Measurements from ENCODE around the gene NPIPB2. TPM values are rescaled to one million over a fixed set of nuclear protein-coding genes. Genes with fewer than 3 reads are reported as not detected.

NPIPB2 gene
- total and polyA plus RNA-seq, 7 experiments from 2014 or later, result 2.2 to 31.0 (median 15.3) TPM

- no peaks in the 10 kb centered on the region for H3K27me3 ChIP-seq (ENCODE audit: control insufficient read depth in 2 of 2, insufficient read depth in 2 of 2, low read length in 2 of 2)
- no peak overlapping the region for H3K27ac ChIP-seq (ENCODE audit: low read depth, low read length)
- ATAC-seq, result no peak
- H3K9me3 ChIP-seq (ENCODE audit: control insufficient read depth in 2 of 3, low read length in 3 of 3), result no peaks in the 10 kb centered on the region
- no peak overlapping the region for H3K4me3 ChIP-seq (ENCODE audit: low read length)
- H3K27ac Mint-ChIP-seq, result peak overlapping the region in 6 of 9 donors; percentile 2 to 76 (median 46)
- intact Hi-C loops (cut with micrococcal nuclease), result loop anchor here in 1 of 2 donors (2.0 kb wide), 1 partner anchor 14 kb away; no protein-coding TSS in a partner anchor
- CTCF ChIA-PET, result no interaction called here
- no peaks in the 10 kb centered on the region for H3K9me3 Mint-ChIP-seq
- H3K4me1 Mint-ChIP-seq, result peaks cover 25 to 52% (median 41%) of the 10 kb centered on the region in 7 donors
- peaks cover 0 to 24% (median 8%) of the 10 kb centered on the region in 5 donors for H3K36me3 Mint-ChIP-seq
- POLR2A ChIA-PET, result interaction anchor here (0.6 kb wide), 1 partner anchor 20 kb away, joined by 3 read pairs; no protein-coding TSS in a partner anchor
- H3K36me3 ChIP-seq (ENCODE audit: control insufficient read depth in 2 of 3, insufficient read depth in 3 of 3, low read length in 3 of 3), result peaks cover 0 to 41% (median 4%) of the 10 kb centered on the region in 3 experiments
- peaks cover 13 to 15% of the 10 kb centered on the region in 2 donors for H3K4me1 ChIP-seq (ENCODE audit: control insufficient read depth in 2 of 2, insufficient read depth in 2 of 2, low read length in 2 of 2)
- DNase-seq, result no peak
- H3K4me3 Mint-ChIP-seq, result no peak overlapping the region
- H3K27me3 Mint-ChIP-seq, result no peaks in the 10 kb centered on the region
Measured at GRCh38 chr16:11896486-11897176, 45.2 kb downstream of the NPIPB2 start.

- Histone ChIP-seq H3K4me1 (ENCODE audit: control insufficient read depth in 2 of 2, insufficient read depth in 2 of 2, low read length in 2 of 2) (no peaks in the 10 kb centered on the region), H3K36me3 (ENCODE audit: control insufficient read depth in 2 of 3, insufficient read depth in 3 of 3, low read length in 3 of 3) (peaks cover 7 to 55% (median 8%) of the 10 kb centered on the region in 3 experiments), H3K27ac (ENCODE audit: low read depth, low read length) (no peak overlapping the region), H3K27me3 (ENCODE audit: control insufficient read depth in 2 of 2, insufficient read depth in 2 of 2, low read length in 2 of 2) (no peaks in the 10 kb centered on the region), H3K4me3 (ENCODE audit: low read length) (no peak overlapping the region), H3K9me3 (ENCODE audit: control insufficient read depth in 2 of 3, low read length in 3 of 3) (no peaks in the 10 kb centered on the region)
- intact Hi-C loops (cut with micrococcal nuclease), result no loop called here
- H3K4me1 Mint-ChIP-seq, result peaks cover 5 to 27% (median 16%) of the 10 kb centered on the region in 7 donors
- ATAC-seq (peak; percentile 29), DNase-seq (no peak)
- no peak overlapping the region for H3K4me3 Mint-ChIP-seq
- H3K9me3 Mint-ChIP-seq, result no peaks in the 10 kb centered on the region
- H3K27ac Mint-ChIP-seq, result peak overlapping the region in 3 of 9 donors; percentile 6 to 60 (median 44)
- H3K27me3 Mint-ChIP-seq, result no peaks in the 10 kb centered on the region
- POLR2A ChIA-PET, result no interaction called here
- peaks cover 0 to 28% (median 11%) of the 10 kb centered on the region in 5 donors for H3K36me3 Mint-ChIP-seq
- CTCF ChIA-PET, result no interaction called here
Measured at GRCh38 chr16:11893571-11893970, 48.3 kb downstream of the NPIPB2 start.

- Mint-ChIP-seq H3K9me3 (no peaks in the 10 kb centered on the region), H3K4me3 (no peak overlapping the region), H3K27me3 (no peaks in the 10 kb centered on the region), H3K27ac (peak overlapping the region in 1 of 9 donors; percentile 59), H3K4me1 (peaks cover under 1 to 20% (median 10%) of the 10 kb centered on the region in 7 donors), H3K36me3 (peaks cover 0 to 26% (median 13%) of the 10 kb centered on the region in 5 donors)
- no peaks in the 10 kb centered on the region for H3K4me1 ChIP-seq (ENCODE audit: control insufficient read depth in 2 of 2, insufficient read depth in 2 of 2, low read length in 2 of 2)
- no peaks in the 10 kb centered on the region for H3K9me3 ChIP-seq (ENCODE audit: control insufficient read depth in 2 of 3, low read length in 3 of 3)
- intact Hi-C loops (cut with micrococcal nuclease), result no loop called here
- no peak overlapping the region for H3K4me3 ChIP-seq (ENCODE audit: low read length)
- CTCF ChIA-PET, result no interaction called here
- POLR2A ChIA-PET, result interaction anchor here (0.6 kb wide), 1 partner anchor 38 kb away, joined by 3 read pairs; no protein-coding TSS in a partner anchor
- no peak for DNase-seq
- peak; percentile 50 for ATAC-seq
- no peaks in the 10 kb centered on the region for H3K27me3 ChIP-seq (ENCODE audit: control insufficient read depth in 2 of 2, insufficient read depth in 2 of 2, low read length in 2 of 2)
- peaks cover 7 to 61% (median 8%) of the 10 kb centered on the region in 3 experiments for H3K36me3 ChIP-seq (ENCODE audit: control insufficient read depth in 2 of 3, insufficient read depth in 3 of 3, low read length in 3 of 3)
- H3K27ac ChIP-seq (ENCODE audit: low read depth, low read length), result no peak overlapping the region
Measured at GRCh38 chr16:11892761-11893160, 49.1 kb downstream of the NPIPB2 start.

- DNase-seq (no peak), ATAC-seq (no peak)
- Mint-ChIP-seq H3K36me3 (peaks cover 0 to 35% (median 24%) of the 10 kb centered on the region in 5 donors), H3K9me3 (no peaks in the 10 kb centered on the region), H3K4me3 (no peak overlapping the region), H3K27me3 (no peaks in the 10 kb centered on the region), H3K4me1 (peaks cover 0 to 8% (median 0%) of the 10 kb centered on the region in 7 donors), H3K27ac (peak overlapping the region in 1 of 9 donors; percentile 28)
- POLR2A ChIA-PET, result no interaction called here
- Histone ChIP-seq H3K36me3 (ENCODE audit: control insufficient read depth in 2 of 3, insufficient read depth in 3 of 3, low read length in 3 of 3) (peaks cover 10 to 72% (median 15%) of the 10 kb centered on the region in 3 experiments), H3K4me1 (ENCODE audit: control insufficient read depth in 2 of 2, insufficient read depth in 2 of 2, low read length in 2 of 2) (no peaks in the 10 kb centered on the region), H3K4me3 (ENCODE audit: low read length) (no peak overlapping the region), H3K27ac (ENCODE audit: low read depth, low read length) (no peak overlapping the region), H3K27me3 (ENCODE audit: control insufficient read depth in 2 of 2, insufficient read depth in 2 of 2, low read length in 2 of 2) (no peaks in the 10 kb centered on the region), H3K9me3 (ENCODE audit: control insufficient read depth in 2 of 3, low read length in 3 of 3) (no peaks in the 10 kb centered on the region)
- CTCF ChIA-PET, result no interaction called here
- intact Hi-C loops (cut with micrococcal nuclease), result no loop called here
Measured at GRCh38 chr16:11890231-11890965, 51.4 kb downstream of the NPIPB2 start.

- no peak overlapping the region for H3K27ac ChIP-seq (ENCODE audit: low read depth, low read length)
- H3K9me3 Mint-ChIP-seq, result no peaks in the 10 kb centered on the region
- POLR2A ChIA-PET, result interaction anchor here (0.7 kb wide), 1 partner anchor 13 kb away, joined by 4 read pairs; no protein-coding TSS in a partner anchor
- H3K36me3 ChIP-seq (ENCODE audit: control insufficient read depth in 2 of 3, insufficient read depth in 3 of 3, low read length in 3 of 3), result peaks cover 16 to 79% (median 20%) of the 10 kb centered on the region in 3 experiments
- CTCF ChIA-PET, result no interaction called here
- intact Hi-C loops (cut with micrococcal nuclease), result no loop called here
- no peak for ATAC-seq
- no peaks in the 10 kb centered on the region for H3K9me3 ChIP-seq (ENCODE audit: control insufficient read depth in 2 of 3, low read length in 3 of 3)
- DNase-seq, result no peak
- no peaks in the 10 kb centered on the region for H3K27me3 ChIP-seq (ENCODE audit: control insufficient read depth in 2 of 2, insufficient read depth in 2 of 2, low read length in 2 of 2)
- H3K4me3 ChIP-seq (ENCODE audit: low read length), result no peak overlapping the region
- H3K4me3 Mint-ChIP-seq, result no peak overlapping the region
- peak overlapping the region in 4 of 9 donors; percentile 21 to 79 (median 55) for H3K27ac Mint-ChIP-seq
- H3K36me3 Mint-ChIP-seq, result peaks cover 0 to 34% (median 21%) of the 10 kb centered on the region in 5 donors
- no peaks in the 10 kb centered on the region for H3K27me3 Mint-ChIP-seq
- H3K4me1 ChIP-seq (ENCODE audit: control insufficient read depth in 2 of 2, insufficient read depth in 2 of 2, low read length in 2 of 2), result no peaks in the 10 kb centered on the region
- peaks cover 0 to 2% (median 0%) of the 10 kb centered on the region in 7 donors for H3K4me1 Mint-ChIP-seq
Measured at GRCh38 chr16:11886881-11887280, 55.0 kb downstream of the NPIPB2 start.

- intact Hi-C loops (cut with micrococcal nuclease), result no loop called here
- Mint-ChIP-seq H3K9me3 (no peaks in the 10 kb centered on the region), H3K27ac (peak overlapping the region in 1 of 9 donors; percentile 57), H3K4me1 (peaks cover 0 to 5% (median 0%) of the 10 kb centered on the region in 7 donors), H3K27me3 (no peaks in the 10 kb centered on the region), H3K4me3 (no peak overlapping the region), H3K36me3 (peaks cover 0 to 44% (median 22%) of the 10 kb centered on the region in 5 donors)
- Histone ChIP-seq H3K27ac (ENCODE audit: low read depth, low read length) (no peak overlapping the region), H3K4me3 (ENCODE audit: low read length) (no peak overlapping the region), H3K4me1 (ENCODE audit: control insufficient read depth in 2 of 2, insufficient read depth in 2 of 2, low read length in 2 of 2) (no peaks in the 10 kb centered on the region), H3K27me3 (ENCODE audit: control insufficient read depth in 2 of 2, insufficient read depth in 2 of 2, low read length in 2 of 2) (no peaks in the 10 kb centered on the region), H3K36me3 (ENCODE audit: control insufficient read depth in 2 of 3, insufficient read depth in 3 of 3, low read length in 3 of 3) (peaks cover 17 to 90% (median 22%) of the 10 kb centered on the region in 3 experiments), H3K9me3 (ENCODE audit: control insufficient read depth in 2 of 3, low read length in 3 of 3) (no peaks in the 10 kb centered on the region)
- POLR2A ChIA-PET, result interaction anchor here (0.5 to 0.9 kb wide), 3 partner anchors 15 to 30 kb away, joined by 3 to 8 read pairs (median 3); no protein-coding TSS in a partner anchor
- CTCF ChIA-PET, result no interaction called here
- DNase-seq, result no peak
- no peak for ATAC-seq
Measured at GRCh38 chr16:11884035-11884434, 57.8 kb downstream of the NPIPB2 start.

All from naive thymus-derived CD4-positive, alpha-beta T cell (primary cell).